Osteoblast (primary cell): ENCODE data around the gene MTF2. TPM values are rescaled to one million over a fixed set of nuclear protein-coding genes. Genes with fewer than 3 reads are reported as not detected.

ENCODE experiments used
- DNase-seq: peaks from one replicate; pipeline ENCODE4 v3.0.0; 2011; ENCODE audit warnings: low spot score, mixed read lengths; ENCODE audit not compliant: insufficient read length; ENCODE audit errors: missing footprints
- H2AFZ ChIP-seq: 2 replicates; pipeline ENCODE4 v1.6.0; 2011; ENCODE audit warnings: mild to moderate bottlenecking, low read length
- H3K27ac ChIP-seq: 2 replicates; pipeline ENCODE4 v1.5.1; 2011; ENCODE audit warnings: mild to moderate bottlenecking, low read depth, low read length, moderate library complexity
- H3K27me3 ChIP-seq: 2 replicates; pipeline ENCODE4 v1.6.0; 2012; ENCODE audit warnings: mild to moderate bottlenecking, control low read depth, inconsistent platforms, low read length, moderate library complexity; ENCODE audit not compliant: insufficient read depth
- H3K36me3 ChIP-seq: 2 replicates; pipeline ENCODE4 v1.5.1; 2011; ENCODE audit warnings: mild to moderate bottlenecking, low read length, control low read depth, moderate library complexity; ENCODE audit not compliant: insufficient read depth
- H3K4me1 ChIP-seq: 2 replicates; pipeline ENCODE4 v1.5.1; 2011; ENCODE audit warnings: mild to moderate bottlenecking, low read length, control low read depth, moderate library complexity; ENCODE audit not compliant: insufficient read depth
- H3K4me2 ChIP-seq: 2 replicates; pipeline ENCODE4 v1.6.0; 2011; ENCODE audit warnings: mild to moderate bottlenecking, low read length; ENCODE audit not compliant: insufficient read depth
- H3K4me3 ChIP-seq: fragments of 200-600 bp; sonication (generic); 3 replicates; pipeline ENCODE4 v1.5.1; 2012; ENCODE audit warnings: mild to moderate bottlenecking, low read length, inconsistent platforms; ENCODE audit not compliant: insufficient read depth
- H3K79me2 ChIP-seq: 2 replicates; pipeline ENCODE4 v1.6.0; 2012; ENCODE audit warnings: mild to moderate bottlenecking, low read length, control low read depth, inconsistent platforms; ENCODE audit not compliant: insufficient read depth
- H3K9me3 ChIP-seq: 2 replicates; pipeline ENCODE4 v1.5.1; 2011; ENCODE audit warnings: low read depth, low read length, control low read depth
- H4K20me1 ChIP-seq: 2 replicates; pipeline ENCODE4 v1.6.0; 2012; ENCODE audit warnings: mild to moderate bottlenecking, low read length, control low read depth; ENCODE audit not compliant: insufficient read depth
- CTCF ChIP-seq: IDR thresholded peaks from 2 replicates; pipeline ENCODE4 v1.5.1; 2011; ENCODE audit warnings: mild to moderate bottlenecking, low read depth, low read length, moderate library complexity; ENCODE audit errors: extremely low read depth
- total RNA-seq: library from RNA; depleted of rRNA; stranded (reverse); fragments of >200 nt; gene quantifications from 2 replicates; pipeline ENCODE4 v1.2.3, GENCODE V29; 2012

MTF2 gene
- total RNA-seq, 1 donor, result 15.9 TPM

- Histone ChIP-seq H4K20me1 (no peaks in the 10 kb centered on the region), H3K4me1 (no peaks in the 10 kb centered on the region), H3K79me2 (no peaks in the 10 kb centered on the region), H3K27me3 (no peaks in the 10 kb centered on the region), H3K4me2 (no peak overlapping the region), H3K36me3 (peaks cover 18% of the 10 kb centered on the region), H3K4me3 (no peak overlapping the region), H3K9me3 (no peaks in the 10 kb centered on the region), H2AFZ (no peak overlapping the region), H3K27ac (no peak overlapping the region)
- no peak for TF ChIP-seq CTCF
- no peak for DNase-seq
Observed at GRCh38 chr1:93136445-93136844, 57.4 kb downstream of the MTF2 start.

GRCh38 chr1:93137604-93138292 lies 58.7 kb downstream of the MTF2 start:
- Histone ChIP-seq H3K79me2 (no peaks in the 10 kb centered on the region), H3K27ac (no peak overlapping the region), H3K27me3 (no peaks in the 10 kb centered on the region), H3K4me2 (no peak overlapping the region), H3K36me3 (peaks cover 18% of the 10 kb centered on the region), H4K20me1 (no peaks in the 10 kb centered on the region), H3K4me1 (no peaks in the 10 kb centered on the region), H3K4me3 (no peak overlapping the region), H2AFZ (no peak overlapping the region), H3K9me3 (no peaks in the 10 kb centered on the region)
- DNase-seq, result no peak
- no peak for TF ChIP-seq CTCF

- no peak overlapping the region for H3K4me2 ChIP-seq
- H3K36me3 ChIP-seq, result peaks cover 10% of the 10 kb centered on the region
- DNase-seq, result peak; percentile 18
- no peaks in the 10 kb centered on the region for H3K27me3 ChIP-seq
- no peak overlapping the region for H2AFZ ChIP-seq
- no peaks in the 10 kb centered on the region for H4K20me1 ChIP-seq
- H3K27ac ChIP-seq, result no peak overlapping the region
- H3K79me2 ChIP-seq, result no peaks in the 10 kb centered on the region
- no peaks in the 10 kb centered on the region for H3K9me3 ChIP-seq
- no peak overlapping the region for H3K4me3 ChIP-seq
- no peak for TF ChIP-seq CTCF
- no peaks in the 10 kb centered on the region for H3K4me1 ChIP-seq
Observed at GRCh38 chr1:93140106-93140505, 61.0 kb downstream of the MTF2 start.

- DNase-seq, result no peak
- Histone ChIP-seq H3K79me2 (no peaks in the 10 kb centered on the region), H3K9me3 (no peaks in the 10 kb centered on the region), H3K4me1 (no peaks in the 10 kb centered on the region), H3K4me2 (no peak overlapping the region), H4K20me1 (no peaks in the 10 kb centered on the region), H3K27me3 (no peaks in the 10 kb centered on the region), H3K27ac (no peak overlapping the region), H3K4me3 (no peak overlapping the region), H3K36me3 (no peaks in the 10 kb centered on the region), H2AFZ (no peak overlapping the region)
- no peak for TF ChIP-seq CTCF
Observed at GRCh38 chr1:93142161-93142560, 63.1 kb downstream of the MTF2 start.
